K562 (cell line): ENCODE results near the gene ATP6V1G1. TPM values are rescaled to one million over a fixed set of nuclear protein-coding genes. Genes with fewer than 3 reads are reported as not detected.
"Not testable (repeated sequence)": the region's sequence is repeated elsewhere in the genome, so short reads cannot be mapped to it uniquely, and the experiment has no call there.

ENCODE experiments used
- ATAC-seq: fragments of 200-7000 bp; cut with Tn5 transposase; 3 replicates; pipeline ENCODE4 v1.9.1; 2020; ENCODE audit warnings: moderate library complexity
- BruUV-seq: library from RNA; stranded (reverse); fragments of 400-500 nt; replicated peaks from 2 replicates; lab custom pipeline; 2021; lab: Mats Ljungman, UMichigan
- CTCF ChIA-PET: fragments of 300-600 bp; formaldehyde crosslinking; extraction: SDS; loops from one replicate; lab custom pipeline; 2021; ENCODE audit warnings: low intra/inter-chr PET ratio; lab: Yijun Ruan, JAX
- POLR2A ChIA-PET: fragments of 300-600, 350-650 bp; sonication (Branson Sonifier 250); formaldehyde crosslinking; extraction: SDS; loops from one replicate; lab custom pipeline; 2021; ENCODE audit warnings: antibody characterized with exemption, inconsistent platforms; lab: Yijun Ruan, JAX
- DNase-seq, 4 experiments: peaks; one replicate each; pipeline versions ENCODE4 v3.0.0 to v3.0.0-alpha.2; 2011 to 2018; ENCODE audit warnings: low spot score in 3 of 4, mixed read lengths in 3 of 4; ENCODE audit errors: extremely low read depth in 1 of 4
- FAIRE-seq: peaks from 2 replicates; lab custom pipeline; 2011; peaks lifted over from hg19 to GRCh38; lab: Jason Lieb, UNC
- H2AFZ ChIP-seq: 2 replicates; pipeline ENCODE4 v1.6.0; 2011; ENCODE audit warnings: low read depth, low read length, control low read depth, inconsistent platforms
- H3K27ac ChIP-seq: fragments of 200-600 bp; 3 replicates; pipeline ENCODE4 v1.8.0; 2011; ENCODE audit warnings: low read depth, mild to moderate bottlenecking, control low read depth, inconsistent platforms, low read length, moderate library complexity, mixed read lengths; ENCODE audit errors: extremely low read depth
- H3K27me3 ChIP-seq, 2 experiments: fragments of 300-600 bp in 1 of 2; 2 replicates in 1 of 2; 3 replicates in 1 of 2; pipeline versions ENCODE4 v1.6.0 to v1.8.0; 2011; ENCODE audit warnings: inconsistent platforms in 2 of 2, low read length in 2 of 2, mild to moderate bottlenecking in 1 of 2, mixed read lengths in 1 of 2, moderate library complexity in 1 of 2; ENCODE audit not compliant: control insufficient read depth in 2 of 2, insufficient read depth in 2 of 2
- H3K36me3 ChIP-seq: fragments of 300-600 bp; 3 replicates; pipeline ENCODE4 v1.8.0; 2011; ENCODE audit warnings: mild to moderate bottlenecking, low read length, inconsistent platforms; ENCODE audit not compliant: control insufficient read depth, insufficient read depth
- H3K4me1 ChIP-seq, 2 experiments: fragments of 200-600 bp in 1 of 2; replicated peaks in 1 of 2; 2 replicates in 1 of 2; 3 replicates in 1 of 2; pipeline versions ENCODE4 v1.5.1 to v1.8.0; 2011; ENCODE audit warnings: inconsistent platforms in 2 of 2, low read length in 2 of 2, mild to moderate bottlenecking in 1 of 2, mixed read lengths in 1 of 2, moderate library complexity in 1 of 2; ENCODE audit not compliant: control insufficient read depth in 2 of 2, insufficient read depth in 2 of 2
- H3K4me2 ChIP-seq: 2 replicates; pipeline ENCODE4 v1.6.1; 2011; ENCODE audit warnings: low read length, control low read depth, inconsistent platforms, mixed read lengths; ENCODE audit not compliant: insufficient read depth
- H3K4me3 ChIP-seq: fragments of 200-600 bp; sonication (generic), shearing (Covaris generic); 2 replicates; pipeline ENCODE4 v1.5.1; 2016; ENCODE audit warnings: control low read depth, inconsistent platforms
- H3K79me2 ChIP-seq: fragments of 200-600 bp; 3 replicates; pipeline ENCODE4 v1.8.0; 2011; ENCODE audit warnings: low read length, inconsistent platforms; ENCODE audit not compliant: control insufficient read depth, insufficient read depth
- H3K9ac ChIP-seq, 2 experiments: 2 replicates each; pipeline versions ENCODE4 v1.6.0 to v1.6.1; 2011; ENCODE audit warnings: low read depth in 2 of 2, low read length in 2 of 2, control low read depth in 1 of 2, inconsistent platforms in 1 of 2, mild to moderate bottlenecking in 1 of 2, mixed read lengths in 1 of 2; ENCODE audit not compliant: insufficient read depth in 1 of 2
- H3K9me1 ChIP-seq: one replicate; pipeline ENCODE4 v1.6.0; 2011; ENCODE audit warnings: inconsistent platforms, mild to moderate bottlenecking, low read length, moderate library complexity; ENCODE audit not compliant: control insufficient read depth, insufficient read depth
- H3K9me3 ChIP-seq: replicated peaks from 2 replicates; pipeline ENCODE4 v1.5.1; 2011; ENCODE audit warnings: low read depth, low read length, inconsistent platforms; ENCODE audit not compliant: control insufficient read depth, insufficient read depth
- H4K20me1 ChIP-seq: replicated peaks from 2 replicates; pipeline ENCODE4 v1.6.1; 2011; ENCODE audit warnings: low read length, inconsistent platforms, mixed read lengths; ENCODE audit not compliant: control insufficient read depth, insufficient read depth
- CBX3 ChIP-seq, 2 experiments: IDR thresholded peaks; 1 replicate in 1 of 2; 2 replicates in 1 of 2; pipeline ENCODE4 v1.6.1; 2012; ENCODE audit warnings: inconsistent platforms in 2 of 2, low read length in 2 of 2, borderline replicate concordance in 1 of 2, control low read depth in 1 of 2
- POLR2A ChIP-seq: fragments of 450-650 bp; conservative IDR thresholded peaks from 2 replicates; pipeline ENCODE4 v1.6.1; 2016
- POLR2G ChIP-seq: fragments of 200-400 bp; formaldehyde crosslinking; IDR thresholded peaks from 2 replicates; pipeline ENCODE4 v1.6.1; 2017; ENCODE audit warnings: low read depth, mild to moderate bottlenecking, antibody characterized with exemption, low read length, moderate library complexity
- TRIM24 ChIP-seq, 2 experiments: fragments of 450-650 bp; IDR thresholded peaks; 2 replicates each; pipeline ENCODE4 v1.6.1; 2016
- TRIM28 ChIP-seq: fragments of 450-650 bp; IDR thresholded peaks from 2 replicates; pipeline ENCODE4 v1.6.1; 2017
- ZFP36 ChIP-seq: fragments of 150-350 bp; IDR thresholded peaks from 2 replicates; pipeline ENCODE4 v1.6.1; 2018; ENCODE audit warnings: low read length, low read depth; ENCODE audit not compliant: partially characterized antibody
- ZNF707 ChIP-seq: fragments of 250-450 bp; sonication (Bioruptor Pico); conservative IDR thresholded peaks from 2 replicates; pipeline ENCODE4 v1.8.0; 2022; ENCODE audit warnings: inconsistent platforms, mild to moderate bottlenecking, moderate library complexity
- WGBS: fragments of 100-300 bp; shearing (Covaris generic); methylation state at CpG from one replicate; pipeline ENCODE4 v1.1.6; 2016; ENCODE audit warnings: low coverage, mixed read lengths; ENCODE audit not compliant: insufficient coverage; ENCODE audit errors: missing lambda C conversion rate; 5-methylcytosine and 5-hydroxymethylcytosine counted together
- in situ Hi-C: fragments of 300-500 bp; cut with MboI; formaldehyde crosslinking; loops from 4 replicates; pipeline ENCODE4 v1.15.0; 2018; ENCODE audit warnings: inconsistent platforms, mixed read lengths
- intact Hi-C: fragments of 100-400 bp; cut with micrococcal nuclease; formaldehyde crosslinking; loops from 2 replicates; pipeline ENCODE4 v1.14.2; 2022
- polyA plus RNA-seq, 8 experiments: library from polyadenylated mRNA; depleted of rRNA in 4 of 8; stranded (reverse) in 5 of 8; unstranded in 3 of 8; fragments of >200 nt; fragmentation: Nextera tagmentation in 2 of 8; fragmentation: Illumina TruSeq in 1 of 8; extraction: Ambion mirVana in 2 of 8; extraction: Trizol in 1 of 8; gene quantifications; 2 replicates each; pipeline versions ENCODE4 v1.2.1 to v1.2.3, GENCODE V29; 2011 to 2014; ENCODE audit warnings: inconsistent platforms in 1 of 8, missing spikeins in 1 of 8
- total RNA-seq, 7 experiments: library from RNA; depleted of rRNA in 6 of 7; stranded (reverse); fragments of >200 nt in 6 of 7; fragmentation: Illumina TruSeq in 2 of 7; extraction: Trizol in 2 of 7; gene quantifications; 2 replicates each; pipeline versions ENCODE4 v1.2.1 to v1.2.3, GENCODE V29; 2011 to 2021; ENCODE audit warnings: low replicate concordance in 1 of 7

ATP6V1G1 gene
- total and polyA plus RNA-seq, 9 of the 15 experiments (the other 6 are each of a cell fraction or from before 2014, with no cell fraction given): 88.4 to 492 (median 193) TPM

GRCh38 chr9:114600502-114601248 lies 13.1 kb downstream of the ATP6V1G1 start:
- H3K9ac ChIP-seq, H3K27ac ChIP-seq, H2AFZ ChIP-seq, H3K4me1 ChIP-seq, BruUV-seq, H3K9me3 ChIP-seq, ATAC-seq, in situ Hi-C loops, FAIRE-seq, DNase-seq, H3K79me2 ChIP-seq, H3K4me3 ChIP-seq, H3K27me3 ChIP-seq, H3K4me2 ChIP-seq, intact Hi-C loops, CTCF ChIA-PET, H4K20me1 ChIP-seq, H3K9me1 ChIP-seq: not testable (repeated sequence)
- 0 out of 2 replicates have a peak, but pooled peaks have one; percentile 9 for TF ChIP-seq POLR2A
- TF ChIP-seq POLR2G: peak; percentile 63
- peaks cover 41% of the 10 kb centered on the region for H3K36me3 ChIP-seq
- 95% methylated on average over 7 of the region's 9 CpGs for WGBS
- POLR2A ChIA-PET: interaction anchor here (0.7 to 4.5 kb wide), 6 partner anchors 9 to 89 kb away, joined by 3 to 23 read pairs (median 4); partner anchors contain the start of genes ATP6V1G1 and TMEM268

GRCh38 chr9:114601787-114602186 lies 14.2 kb downstream of the ATP6V1G1 start:
- FAIRE-seq, H3K79me2 ChIP-seq, in situ Hi-C loops, H3K9ac ChIP-seq, H3K4me1 ChIP-seq, H4K20me1 ChIP-seq, H3K27ac ChIP-seq, CTCF ChIA-PET, H3K4me2 ChIP-seq, ATAC-seq, H3K4me3 ChIP-seq: not testable (repeated sequence)
- H3K36me3 ChIP-seq: peaks cover 32% of the 10 kb centered on the region
- 68% methylated on average over 2 of the region's 2 CpGs for WGBS
- TF ChIP-seq ZFP36: peak; percentile 57
- peak; percentile 71; the same call in 1 of the 2 replicates for TF ChIP-seq TRIM28
- peak; percentile 99 for TF ChIP-seq ZNF707
- 0 out of 4 replicates have a peak, but pooled peaks of 1 of the 2 experiments have one; percentile 23 for TF ChIP-seq TRIM24 (IDR thresholded peaks at IDR 0.05)
- TF ChIP-seq CBX3 (IDR thresholded peaks at IDR 0.05; ENCODE audit: borderline replicate concordance in 1 of 2, low read length in 2 of 2): 0 out of 3 replicates have a peak, but pooled peaks of 1 of the 2 experiments have one; percentile 53
- TF ChIP-seq, all 486 proteins: peak for 5; not testable (repeated sequence) for 481
- POLR2A ChIA-PET: interaction anchor here (1.9 to 4.5 kb wide), 3 partner anchors 9 to 12 kb away, joined by 5 to 23 read pairs (median 8); partner anchors contain the start of gene TMEM268
- H2AFZ ChIP-seq, H3K9me3 ChIP-seq, intact Hi-C loops, DNase-seq, H3K9me1 ChIP-seq, H3K27me3 ChIP-seq, BruUV-seq: not testable (repeated sequence)
